Measurements from ENCODE around the gene COL13A1. TPM values are rescaled to one million over a fixed set of nuclear protein-coding genes. Genes with fewer than 3 reads are reported as not detected.
A peak's percentile ranks its signal among the peaks of the same experiment; 100 is the strongest.

Gene COL13A1
- total RNA-seq, 1 donor from 2014 or later, result 9.5 TPM

DNA sequence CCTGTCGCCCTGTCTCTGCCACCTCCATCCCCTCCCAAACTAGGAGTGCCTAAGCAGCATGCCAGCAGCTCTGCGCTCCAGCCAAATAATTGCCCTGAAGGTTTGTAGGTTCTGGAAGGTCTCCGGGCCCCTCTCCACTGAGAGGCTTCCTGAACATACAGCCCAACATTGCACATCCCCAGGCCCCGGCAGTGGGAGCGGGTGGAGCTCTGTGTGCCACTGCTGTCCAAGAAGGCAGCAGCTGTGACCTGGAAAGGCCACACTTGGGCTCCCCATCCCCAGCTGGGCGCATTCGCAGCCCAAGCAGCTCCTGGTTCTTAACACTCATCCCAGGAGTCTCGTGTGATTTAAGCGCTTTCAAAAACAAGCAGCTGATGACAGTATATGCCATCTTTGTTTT, 95.7 kb downstream of the COL13A1 start:
- H3K4me3 Mint-ChIP-seq, result no peak overlapping the region
- H3K27ac Mint-ChIP-seq (ENCODE audit: unreplicated experiment), result no peak overlapping the region
- TF ChIP-seq, protein P1, sequence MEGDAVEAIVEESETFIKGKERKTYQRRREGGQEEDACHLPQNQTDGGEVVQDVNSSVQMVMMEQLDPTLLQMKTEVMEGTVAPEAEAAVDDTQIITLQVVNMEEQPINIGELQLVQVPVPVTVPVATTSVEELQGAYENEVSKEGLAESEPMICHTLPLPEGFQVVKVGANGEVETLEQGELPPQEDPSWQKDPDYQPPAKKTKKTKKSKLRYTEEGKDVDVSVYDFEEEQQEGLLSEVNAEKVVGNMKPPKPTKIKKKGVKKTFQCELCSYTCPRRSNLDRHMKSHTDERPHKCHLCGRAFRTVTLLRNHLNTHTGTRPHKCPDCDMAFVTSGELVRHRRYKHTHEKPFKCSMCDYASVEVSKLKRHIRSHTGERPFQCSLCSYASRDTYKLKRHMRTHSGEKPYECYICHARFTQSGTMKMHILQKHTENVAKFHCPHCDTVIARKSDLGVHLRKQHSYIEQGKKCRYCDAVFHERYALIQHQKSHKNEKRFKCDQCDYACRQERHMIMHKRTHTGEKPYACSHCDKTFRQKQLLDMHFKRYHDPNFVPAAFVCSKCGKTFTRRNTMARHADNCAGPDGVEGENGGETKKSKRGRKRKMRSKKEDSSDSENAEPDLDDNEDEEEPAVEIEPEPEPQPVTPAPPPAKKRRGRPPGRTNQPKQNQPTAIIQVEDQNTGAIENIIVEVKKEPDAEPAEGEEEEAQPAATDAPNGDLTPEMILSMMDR (conservative IDR thresholded peaks at IDR 0.05), result no peak
- H3K36me3 Mint-ChIP-seq (ENCODE audit: low read depth), result no peaks in the 10 kb centered on the region
- peaks cover 3% of the 10 kb centered on the region for H3K27me3 Mint-ChIP-seq (ENCODE audit: low read depth)
- H3K9me3 Mint-ChIP-seq, result no peaks in the 10 kb centered on the region
- H3K4me1 Mint-ChIP-seq, result peaks cover 48% of the 10 kb centered on the region
- no peak for DNase-seq (ENCODE audit: low read depth, low spot score)

GRCh38 chr10:69897999-69898398, 96.3 kb downstream of the COL13A1 start:
- no peak for DNase-seq (ENCODE audit: low read depth, low spot score)
- H3K27ac Mint-ChIP-seq (ENCODE audit: unreplicated experiment), result no peak overlapping the region
- H3K4me3 Mint-ChIP-seq, result no peak overlapping the region
- H3K36me3 Mint-ChIP-seq (ENCODE audit: low read depth), result no peaks in the 10 kb centered on the region
- H3K9me3 Mint-ChIP-seq, result no peaks in the 10 kb centered on the region
- H3K27me3 Mint-ChIP-seq (ENCODE audit: low read depth), result peaks cover 3% of the 10 kb centered on the region
- peaks cover 53% of the 10 kb centered on the region for H3K4me1 Mint-ChIP-seq
- TF ChIP-seq, protein P1 (conservative IDR thresholded peaks at IDR 0.05), result no peak

- peaks cover 3% of the 10 kb centered on the region for H3K27me3 Mint-ChIP-seq (ENCODE audit: low read depth)
- H3K9me3 Mint-ChIP-seq, result no peaks in the 10 kb centered on the region
- no peak for DNase-seq (ENCODE audit: low read depth, low spot score)
- H3K36me3 Mint-ChIP-seq (ENCODE audit: low read depth), result no peaks in the 10 kb centered on the region
- TF ChIP-seq, protein P1 (conservative IDR thresholded peaks at IDR 0.05), result no peak
- peak overlapping the region; percentile 36 for H3K27ac Mint-ChIP-seq (ENCODE audit: unreplicated experiment)
- peaks cover 55% of the 10 kb centered on the region for H3K4me1 Mint-ChIP-seq
- H3K4me3 Mint-ChIP-seq, result no peak overlapping the region
These were observed 96.8 kb downstream of the COL13A1 start for GRCh38 chr10:69898524-69898923.

DNA sequence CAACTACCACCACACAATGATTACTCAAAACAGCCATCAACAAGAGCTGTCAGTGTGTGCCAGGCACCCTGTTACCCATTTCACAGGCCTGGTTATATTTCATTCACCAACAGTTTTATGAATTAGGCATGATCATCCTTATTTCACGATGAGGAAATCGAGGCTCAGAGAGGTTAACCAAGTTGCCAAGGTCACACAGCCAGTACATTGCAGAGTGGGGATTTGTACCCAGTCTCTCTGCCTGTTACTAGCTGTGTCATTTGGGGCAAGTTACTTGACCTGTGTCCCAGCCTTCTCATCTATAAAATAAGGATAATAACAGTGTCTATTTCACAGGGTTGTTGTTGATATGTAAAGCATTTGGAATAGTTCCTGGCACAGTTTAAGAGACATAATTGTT, 97.2 kb downstream of the COL13A1 start:
- Mint-ChIP-seq H3K9me3 (no peaks in the 10 kb centered on the region), H3K4me3 (no peak overlapping the region), H3K36me3 (ENCODE audit: low read depth) (no peaks in the 10 kb centered on the region), H3K4me1 (peaks cover 58% of the 10 kb centered on the region), H3K27me3 (ENCODE audit: low read depth) (peaks cover 3% of the 10 kb centered on the region), H3K27ac (ENCODE audit: unreplicated experiment) (peak overlapping the region; percentile 36)
- DNase-seq (ENCODE audit: low read depth, low spot score), result no peak
- TF ChIP-seq, protein P1 (conservative IDR thresholded peaks at IDR 0.05), result no peak

DNA sequence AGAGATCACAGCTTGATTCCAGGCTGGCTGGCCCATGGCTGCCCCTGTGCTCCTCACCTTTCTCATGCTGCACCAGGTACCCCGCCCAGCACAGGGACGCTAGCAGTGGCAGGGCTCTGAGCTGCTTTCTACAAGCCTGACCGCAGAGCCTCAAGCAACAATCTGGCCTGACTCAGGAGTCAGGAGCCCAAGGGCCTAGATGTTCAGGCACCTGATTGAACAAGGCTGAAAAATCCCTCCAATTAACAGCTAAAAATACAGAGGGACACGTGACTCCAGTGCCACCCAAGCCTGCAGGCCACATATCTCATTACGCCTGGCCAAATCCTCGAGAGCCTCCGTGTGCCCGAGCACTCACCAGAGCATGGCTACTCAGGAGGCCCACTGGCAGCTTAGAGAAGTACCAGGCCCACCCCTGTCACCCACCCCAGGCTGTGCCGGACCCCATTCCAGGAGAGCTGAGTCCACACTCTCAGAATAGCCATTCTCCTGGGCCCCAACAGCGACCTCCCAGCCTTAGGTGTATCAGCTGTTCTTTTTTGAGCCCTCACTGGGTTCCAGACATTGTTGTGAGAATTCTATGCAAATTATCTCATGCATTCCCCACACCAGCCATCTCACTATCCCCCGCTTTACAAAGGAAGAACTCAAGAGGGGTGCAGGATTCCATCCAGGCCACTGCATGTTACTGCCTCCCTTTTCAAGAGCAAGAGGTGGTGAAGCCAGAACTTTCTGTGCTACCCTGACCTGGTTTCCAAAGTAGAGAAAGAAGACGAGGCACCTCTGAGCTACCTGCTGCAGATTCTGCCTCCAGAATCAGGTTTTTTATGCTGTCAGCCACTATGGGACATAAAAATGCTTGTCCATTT, 98.3 kb downstream of the COL13A1 start:
- Mint-ChIP-seq H3K4me1 (peaks cover 58% of the 10 kb centered on the region), H3K4me3 (no peak overlapping the region), H3K27ac (ENCODE audit: unreplicated experiment) (no peak overlapping the region), H3K27me3 (ENCODE audit: low read depth) (peaks cover 3% of the 10 kb centered on the region), H3K36me3 (ENCODE audit: low read depth) (no peaks in the 10 kb centered on the region), H3K9me3 (no peaks in the 10 kb centered on the region)
- TF ChIP-seq, protein P1 (conservative IDR thresholded peaks at IDR 0.05), result no peak
- no peak for DNase-seq (ENCODE audit: low read depth, low spot score)

Measured in neural crest cell (in vitro differentiated cells).